Measurements from ENCODE around the gene FBXO17.

DNA sequence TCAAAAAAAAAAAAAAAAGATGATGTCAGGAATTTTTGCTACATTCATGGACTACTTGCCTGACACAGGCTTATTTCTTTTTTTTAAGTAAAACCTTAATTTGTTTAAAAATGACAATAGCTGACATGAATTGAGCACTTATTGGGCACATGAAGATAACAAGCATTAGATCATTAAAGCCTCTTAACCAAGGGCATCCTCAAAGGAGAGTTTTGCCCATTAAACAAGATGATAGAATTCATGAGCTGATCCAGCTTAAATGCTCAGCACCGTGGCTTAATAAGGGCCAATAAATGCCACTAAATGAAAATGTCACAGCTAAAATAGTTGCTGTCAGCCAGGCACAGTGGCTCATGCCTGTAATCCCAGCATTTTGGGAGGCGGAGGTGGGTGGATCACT lies 19.3 kb downstream of the FBXO17 start:
- TF ChIP-seq, protein P1, sequence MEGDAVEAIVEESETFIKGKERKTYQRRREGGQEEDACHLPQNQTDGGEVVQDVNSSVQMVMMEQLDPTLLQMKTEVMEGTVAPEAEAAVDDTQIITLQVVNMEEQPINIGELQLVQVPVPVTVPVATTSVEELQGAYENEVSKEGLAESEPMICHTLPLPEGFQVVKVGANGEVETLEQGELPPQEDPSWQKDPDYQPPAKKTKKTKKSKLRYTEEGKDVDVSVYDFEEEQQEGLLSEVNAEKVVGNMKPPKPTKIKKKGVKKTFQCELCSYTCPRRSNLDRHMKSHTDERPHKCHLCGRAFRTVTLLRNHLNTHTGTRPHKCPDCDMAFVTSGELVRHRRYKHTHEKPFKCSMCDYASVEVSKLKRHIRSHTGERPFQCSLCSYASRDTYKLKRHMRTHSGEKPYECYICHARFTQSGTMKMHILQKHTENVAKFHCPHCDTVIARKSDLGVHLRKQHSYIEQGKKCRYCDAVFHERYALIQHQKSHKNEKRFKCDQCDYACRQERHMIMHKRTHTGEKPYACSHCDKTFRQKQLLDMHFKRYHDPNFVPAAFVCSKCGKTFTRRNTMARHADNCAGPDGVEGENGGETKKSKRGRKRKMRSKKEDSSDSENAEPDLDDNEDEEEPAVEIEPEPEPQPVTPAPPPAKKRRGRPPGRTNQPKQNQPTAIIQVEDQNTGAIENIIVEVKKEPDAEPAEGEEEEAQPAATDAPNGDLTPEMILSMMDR (IDR thresholded peaks at IDR 0.05; ENCODE audit: poor library complexity) = no peak
- TF ChIP-seq EZH2 (IDR thresholded peaks at IDR 0.05; ENCODE audit: borderline replicate concordance) = no peak
